Spleen (tissue), 7 donors: ENCODE results near the gene ARID4B.
"Not testable (repeated sequence)": the region's sequence is repeated elsewhere in the genome, so short reads cannot be mapped to it uniquely, and the experiment has no call there.

Experiments
- CTCF ChIP-seq, 11 experiments: fragments of 200-600 bp in 7 of 11; fragments of 450-650 bp in 4 of 11; sonication (generic) in 4 of 11; IDR thresholded peaks in 8 of 11; conservative IDR thresholded peaks in 3 of 11; 1 replicate in 7 of 11; 2 replicates in 4 of 11; pipeline versions ENCODE4 v1.4.0 to v1.8.0; 2016 to 2021; ENCODE audit warnings: antibody characterized with exemption in 11 of 11, inconsistent platforms in 4 of 11, mild to moderate bottlenecking in 1 of 11
- POLR2A ChIP-seq, 3 donors: fragments of 450-650 bp; IDR thresholded peaks; one replicate each; pipeline ENCODE4 v1.5.1; 2017; ENCODE audit warnings: antibody characterized with exemption in 3 of 3, mild to moderate bottlenecking in 1 of 3
- donor health status: DM: no; HTN: no; CAD: no; lungs with moderate emphysema.
- donor health status: DM: no; HTN: no; CAD: no.
- donor health status: DM: no; HTN: no; CAD: no.

- TF ChIP-seq CTCF (IDR thresholded peaks at IDR 0.05 in 8 of 11, conservative IDR thresholded peaks at IDR 0.05 in 3 of 11); POLR2A (IDR thresholded peaks at IDR 0.05): not testable (repeated sequence)
Measured at GRCh38 chr1:235202447-235202846, 125.5 kb downstream of the ARID4B start.
